ENCODE measurements around the gene WDR5.

- TF ChIP-seq CTCF (IDR thresholded peaks at IDR 0.05): no peak
- no peak for TF ChIP-seq POLR2A (IDR thresholded peaks at IDR 0.05)
Measured at GRCh38 chr9:134168757-134169550, 33.1 kb downstream of the WDR5 start.

Measured in testis (tissue), 2 donors.